ENCODE measurements around the gene UBAC1. TPM values are rescaled to one million over a fixed set of nuclear protein-coding genes. Genes with fewer than 3 reads are reported as not detected.

Gene UBAC1
- total and polyA plus RNA-seq, 10 of the 15 experiments (the other 5 are each of a cell fraction or from before 2014, with no cell fraction given) = 16.7 to 54.6 (median 38.5) TPM

DNA sequence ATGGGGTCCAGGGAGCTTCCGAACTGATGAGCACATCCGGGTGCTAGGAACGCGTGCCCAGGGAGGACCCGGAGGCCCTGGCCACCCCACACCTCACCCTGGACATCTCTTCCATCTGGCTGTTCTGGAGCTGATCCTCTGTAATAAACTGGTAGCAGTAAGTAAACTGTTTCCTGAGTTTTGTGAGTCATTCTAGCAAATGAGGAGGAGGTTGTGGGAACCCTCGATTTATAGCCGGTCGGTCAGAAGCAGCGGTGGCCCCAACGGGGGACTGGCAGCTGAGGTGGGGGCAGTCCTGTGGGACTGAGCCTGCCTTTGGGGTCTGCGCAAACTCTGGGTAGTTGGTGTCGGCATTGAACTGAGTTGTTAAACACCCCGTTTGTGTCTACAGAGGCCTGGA is 15.4 kb upstream of the UBAC1 start (continued):
- TF ChIP-seq, protein P1, sequence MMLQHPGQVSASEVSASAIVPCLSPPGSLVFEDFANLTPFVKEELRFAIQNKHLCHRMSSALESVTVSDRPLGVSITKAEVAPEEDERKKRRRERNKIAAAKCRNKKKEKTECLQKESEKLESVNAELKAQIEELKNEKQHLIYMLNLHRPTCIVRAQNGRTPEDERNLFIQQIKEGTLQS (IDR thresholded peaks at IDR 0.05; ENCODE audit: borderline replicate concordance, extremely low read depth, low read depth, low read length) = no peak

DNA sequence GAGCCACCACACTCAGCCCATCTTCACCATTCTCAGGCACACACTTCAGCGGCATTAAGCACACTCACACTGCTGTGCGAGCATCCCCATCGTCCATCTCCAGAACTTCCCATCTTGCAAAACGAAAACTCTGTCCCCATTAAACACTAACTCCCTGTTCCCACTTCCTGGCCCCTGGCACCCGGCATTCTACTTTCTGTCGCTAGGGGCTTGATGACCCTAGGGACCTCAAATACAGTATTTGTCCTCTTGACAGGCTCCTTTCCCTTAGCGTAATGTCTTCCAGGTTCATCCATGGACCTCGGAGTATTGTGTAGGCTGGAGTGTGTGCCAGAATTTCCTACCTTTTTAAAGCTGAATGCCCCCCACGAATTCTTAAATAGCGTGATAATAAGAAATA is 14.7 kb upstream of the UBAC1 start:
- Histone ChIP-seq H3K27ac (ENCODE audit: control insufficient read depth, insufficient read depth) (no peak overlapping the region), H3K4me2 (ENCODE audit: control insufficient read depth, insufficient read depth) (no peak overlapping the region), H3K9me3 (replicated peaks; ENCODE audit: control insufficient read depth, insufficient read depth, low read length) (no peaks in the 10 kb centered on the region), H3K27me3 (replicated peaks in 1 of 2; ENCODE audit: control insufficient read depth in 2 of 2, insufficient read depth in 2 of 2, low read length in 1 of 2) (no peaks in the 10 kb centered on the region), H4K20me1 (ENCODE audit: control insufficient read depth, insufficient read depth) (no peaks in the 10 kb centered on the region), H3K4me3 (no peak overlapping the region), H2AFZ (ENCODE audit: control insufficient read depth, low read depth, low read length) (no peak overlapping the region), H3K79me2 (ENCODE audit: control insufficient read depth, insufficient read depth, low read length) (no peaks in the 10 kb centered on the region), H3K4me1 (ENCODE audit: control insufficient read depth, insufficient read depth, low read length) (no peaks in the 10 kb centered on the region), H3K36me3 (ENCODE audit: control insufficient read depth in 2 of 2, insufficient read depth in 2 of 2, low read length in 1 of 2) (no peaks in the 10 kb centered on the region), H3K9ac (ENCODE audit: control insufficient read depth, insufficient read depth, low read length) (no peak overlapping the region)
- WGBS (ENCODE audit: insufficient coverage, insufficient replicate concordance, low lambda C conversion rate, missing lambda C conversion rate) = 46% methylated on average over 10 of the region's 10 CpGs
- in situ Hi-C loops (cut with MboI) = no loop called here
- BruUV-seq (replicated peaks) = no TSS peak
- CTCF ChIA-PET = interaction anchor here (1.5 kb wide), 1 partner anchor 147 kb away, joined by 4 read pairs; no protein-coding TSS in a partner anchor
- no peak for ATAC-seq
- RAD21 ChIA-PET (ENCODE audit: unreplicated experiment) = no interaction called here
- intact Hi-C loops (cut with micrococcal nuclease; ENCODE audit: unreplicated experiment) = no loop called here
- SMC1A ChIA-PET (ENCODE audit: uncharacterized antibody, unreplicated experiment) = no interaction called here
- no peak for FAIRE-seq
- no peak for DNase-seq (ENCODE audit: low read depth, low spot score)
- POLR2A ChIA-PET = no interaction called here
- TF ChIP-seq BRCA1 (IDR thresholded peaks at IDR 0.05; ENCODE audit: low read depth, low read length) (no peak), BCL11A (IDR thresholded peaks at IDR 0.05; ENCODE audit: low read depth, low read length) (no peak), CHD4 (IDR thresholded peaks at IDR 0.05) (no peak), SREBF1 (IDR thresholded peaks at IDR 0.05; ENCODE audit: low read length) (no peak), FOS (IDR thresholded peaks at IDR 0.05; ENCODE audit: borderline replicate concordance, extremely low read depth, insufficient read length) (no peak), NR2C2 (IDR thresholded peaks at IDR 0.05; ENCODE audit: borderline replicate concordance, control insufficient read depth, insufficient read length, low read depth) (no peak), POLR2A (IDR thresholded peaks at IDR 0.05; ENCODE audit: low read depth, low read length) (no peak), ZZZ3 (IDR thresholded peaks at IDR 0.05; ENCODE audit: control insufficient read depth, insufficient read length, low read depth) (no peak), BMI1 (IDR thresholded peaks at IDR 0.05; ENCODE audit: borderline replicate concordance) (no peak), CREM (IDR thresholded peaks at IDR 0.05; ENCODE audit: low read depth) (no peak), HDGF (IDR thresholded peaks at IDR 0.05) (no peak), WRNIP1 (IDR thresholded peaks at IDR 0.05; ENCODE audit: borderline replicate concordance, low read depth, low read length) (no peak), ZNF622 (IDR thresholded peaks at IDR 0.05) (no peak)
- TF ChIP-seq, protein P2, sequence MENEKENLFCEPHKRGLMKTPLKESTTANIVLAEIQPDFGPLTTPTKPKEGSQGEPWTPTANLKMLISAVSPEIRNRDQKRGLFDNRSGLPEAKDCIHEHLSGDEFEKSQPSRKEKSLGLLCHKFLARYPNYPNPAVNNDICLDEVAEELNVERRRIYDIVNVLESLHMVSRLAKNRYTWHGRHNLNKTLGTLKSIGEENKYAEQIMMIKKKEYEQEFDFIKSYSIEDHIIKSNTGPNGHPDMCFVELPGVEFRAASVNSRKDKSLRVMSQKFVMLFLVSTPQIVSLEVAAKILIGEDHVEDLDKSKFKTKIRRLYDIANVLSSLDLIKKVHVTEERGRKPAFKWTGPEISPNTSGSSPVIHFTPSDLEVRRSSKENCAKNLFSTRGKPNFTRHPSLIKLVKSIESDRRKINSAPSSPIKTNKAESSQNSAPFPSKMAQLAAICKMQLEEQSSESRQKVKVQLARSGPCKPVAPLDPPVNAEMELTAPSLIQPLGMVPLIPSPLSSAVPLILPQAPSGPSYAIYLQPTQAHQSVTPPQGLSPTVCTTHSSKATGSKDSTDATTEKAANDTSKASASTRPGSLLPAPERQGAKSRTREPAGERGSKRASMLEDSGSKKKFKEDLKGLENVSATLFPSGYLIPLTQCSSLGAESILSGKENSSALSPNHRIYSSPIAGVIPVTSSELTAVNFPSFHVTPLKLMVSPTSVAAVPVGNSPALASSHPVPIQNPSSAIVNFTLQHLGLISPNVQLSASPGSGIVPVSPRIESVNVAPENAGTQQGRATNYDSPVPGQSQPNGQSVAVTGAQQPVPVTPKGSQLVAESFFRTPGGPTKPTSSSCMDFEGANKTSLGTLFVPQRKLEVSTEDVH (IDR thresholded peaks at IDR 0.05; ENCODE audit: low read depth, partially characterized antibody) = no peak
- TF ChIP-seq, protein P3, sequence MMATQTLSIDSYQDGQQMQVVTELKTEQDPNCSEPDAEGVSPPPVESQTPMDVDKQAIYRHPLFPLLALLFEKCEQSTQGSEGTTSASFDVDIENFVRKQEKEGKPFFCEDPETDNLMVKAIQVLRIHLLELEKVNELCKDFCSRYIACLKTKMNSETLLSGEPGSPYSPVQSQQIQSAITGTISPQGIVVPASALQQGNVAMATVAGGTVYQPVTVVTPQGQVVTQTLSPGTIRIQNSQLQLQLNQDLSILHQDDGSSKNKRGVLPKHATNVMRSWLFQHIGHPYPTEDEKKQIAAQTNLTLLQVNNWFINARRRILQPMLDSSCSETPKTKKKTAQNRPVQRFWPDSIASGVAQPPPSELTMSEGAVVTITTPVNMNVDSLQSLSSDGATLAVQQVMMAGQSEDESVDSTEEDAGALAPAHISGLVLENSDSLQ (IDR thresholded peaks at IDR 0.05) = no peak
